ENCODE results near the gene TRIM17.

TRIM17 gene

GRCh38 chr1:228369608-228370438, 46.8 kb downstream of the TRIM17 start:
- DNase-seq: no peak

DNA sequence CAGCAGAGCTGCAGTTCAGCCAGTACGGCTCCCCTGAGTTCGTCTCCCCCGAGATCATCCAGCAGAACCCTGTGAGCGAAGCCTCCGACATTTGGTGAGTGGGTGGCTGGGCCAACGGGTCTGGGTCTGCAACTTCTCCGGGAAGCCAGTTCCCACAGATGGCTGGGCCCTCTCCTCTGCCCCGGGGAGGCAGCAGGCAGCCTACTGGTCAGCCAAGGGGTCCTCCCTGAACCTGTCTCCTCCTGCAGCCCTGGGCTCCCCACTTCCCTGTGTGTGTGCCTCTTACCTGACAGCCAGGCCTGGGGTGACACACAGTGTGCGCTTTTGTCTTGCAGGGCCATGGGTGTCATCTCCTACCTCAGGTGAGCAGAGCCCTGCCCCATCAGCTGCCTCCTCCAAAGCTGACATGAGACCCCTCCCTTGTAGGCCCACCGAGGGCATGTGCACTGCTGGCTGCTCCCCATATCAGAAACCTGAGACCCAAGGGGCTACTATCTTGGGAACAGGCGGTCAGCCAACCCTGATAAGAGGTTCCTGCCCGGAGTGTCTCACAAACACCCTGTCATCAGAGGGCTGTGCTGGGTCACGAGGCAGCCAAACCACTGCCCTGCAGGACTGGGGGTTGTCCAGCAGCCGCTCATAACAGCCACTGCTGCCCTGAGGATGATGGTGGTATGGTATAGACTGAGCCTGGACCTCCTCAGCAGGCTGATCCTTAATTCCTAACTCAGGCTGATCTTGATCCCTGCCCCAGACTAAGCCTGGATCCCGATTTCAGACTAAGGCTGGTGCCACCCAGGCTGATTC, 47.7 kb downstream of the TRIM17 start:
- no peak for DNase-seq

DNA sequence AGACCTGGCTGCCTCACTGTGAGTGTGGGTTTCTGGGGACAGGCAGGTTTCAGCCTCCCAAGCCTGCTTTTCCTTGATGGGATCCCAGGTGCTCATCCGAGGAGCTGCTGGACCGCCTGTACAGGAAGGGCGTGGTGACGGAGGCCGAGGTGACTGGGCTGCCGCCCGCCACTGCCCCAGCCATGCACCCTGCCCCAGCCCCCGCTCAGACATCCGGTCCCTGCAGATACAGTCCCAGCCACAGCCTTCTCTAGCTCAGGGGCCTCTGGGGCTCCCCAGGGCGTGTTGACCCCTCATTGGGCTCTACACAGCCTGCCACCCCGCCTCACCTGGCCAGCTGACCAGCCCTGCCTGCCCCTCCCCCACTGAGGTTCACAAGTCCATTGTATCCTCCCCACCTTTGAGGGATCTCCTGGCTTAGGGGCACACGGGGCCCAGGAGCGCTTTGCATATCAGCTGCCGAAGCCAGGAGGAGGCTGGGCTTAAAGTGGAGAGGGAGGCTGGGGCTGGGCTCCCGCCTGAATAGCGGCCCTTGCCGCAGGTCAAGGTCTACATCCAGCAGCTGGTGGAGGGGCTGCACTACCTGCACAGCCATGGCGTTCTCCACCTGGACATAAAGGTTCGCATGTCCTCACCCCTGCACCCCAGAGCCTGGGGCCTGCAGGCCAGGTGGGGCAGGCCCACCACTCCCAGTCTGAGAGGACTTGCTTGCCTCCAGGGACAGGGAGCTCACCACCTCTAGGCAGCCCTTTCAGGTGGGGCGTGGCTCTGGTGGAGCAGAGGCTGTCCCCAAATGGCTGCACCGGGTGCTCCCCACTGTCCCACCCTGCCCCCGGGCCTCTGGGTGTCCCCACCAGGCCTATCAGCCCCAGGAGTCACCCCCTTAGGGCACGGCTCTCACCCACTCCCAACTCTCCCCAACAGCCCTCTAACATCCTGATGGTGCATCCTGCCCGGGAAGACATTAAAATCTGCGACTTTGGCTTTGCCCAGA, 48.6 kb downstream of the TRIM17 start:
- DNase-seq: no peak

DNA sequence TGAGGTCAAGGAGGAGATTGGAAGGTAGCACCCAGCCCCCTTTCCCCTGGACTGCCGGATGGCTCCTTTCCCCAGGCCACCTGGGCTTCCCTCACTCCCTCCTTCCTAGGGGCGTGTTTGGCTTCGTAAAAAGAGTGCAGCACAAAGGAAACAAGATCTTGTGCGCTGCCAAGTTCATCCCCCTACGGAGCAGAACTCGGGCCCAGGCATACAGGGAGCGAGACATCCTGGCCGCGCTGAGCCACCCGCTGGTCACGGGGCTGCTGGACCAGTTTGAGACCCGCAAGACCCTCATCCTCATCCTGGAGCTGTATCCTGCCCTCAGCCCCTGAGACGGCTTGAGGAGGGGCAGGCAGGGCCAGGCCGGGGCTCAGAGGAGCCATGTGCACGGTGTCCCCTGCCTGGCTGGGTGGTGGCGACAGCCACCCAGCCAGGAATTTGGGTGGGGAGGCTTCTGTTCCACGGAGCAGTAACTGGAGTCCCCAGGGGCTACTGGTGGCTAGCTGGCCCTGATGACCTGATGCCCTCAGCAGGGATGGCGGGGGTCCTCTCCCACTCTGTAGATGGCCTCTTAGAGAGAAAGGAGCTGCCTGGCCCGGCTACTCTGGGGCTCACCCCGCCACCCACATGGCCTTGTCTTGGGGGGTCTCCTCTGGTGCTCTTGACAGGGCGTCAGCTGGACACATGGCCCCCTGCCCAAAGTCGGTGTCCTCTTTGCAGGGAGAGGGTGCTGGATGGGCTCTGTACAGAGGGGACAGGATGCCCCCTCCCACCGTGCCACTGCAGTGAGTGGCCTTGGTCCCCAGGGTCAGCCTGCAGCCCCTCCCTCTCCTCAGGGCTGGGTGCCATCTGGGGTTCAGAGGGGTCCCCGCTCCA, 49.6 kb downstream of the TRIM17 start:
- DNase-seq: no peak

DNA sequence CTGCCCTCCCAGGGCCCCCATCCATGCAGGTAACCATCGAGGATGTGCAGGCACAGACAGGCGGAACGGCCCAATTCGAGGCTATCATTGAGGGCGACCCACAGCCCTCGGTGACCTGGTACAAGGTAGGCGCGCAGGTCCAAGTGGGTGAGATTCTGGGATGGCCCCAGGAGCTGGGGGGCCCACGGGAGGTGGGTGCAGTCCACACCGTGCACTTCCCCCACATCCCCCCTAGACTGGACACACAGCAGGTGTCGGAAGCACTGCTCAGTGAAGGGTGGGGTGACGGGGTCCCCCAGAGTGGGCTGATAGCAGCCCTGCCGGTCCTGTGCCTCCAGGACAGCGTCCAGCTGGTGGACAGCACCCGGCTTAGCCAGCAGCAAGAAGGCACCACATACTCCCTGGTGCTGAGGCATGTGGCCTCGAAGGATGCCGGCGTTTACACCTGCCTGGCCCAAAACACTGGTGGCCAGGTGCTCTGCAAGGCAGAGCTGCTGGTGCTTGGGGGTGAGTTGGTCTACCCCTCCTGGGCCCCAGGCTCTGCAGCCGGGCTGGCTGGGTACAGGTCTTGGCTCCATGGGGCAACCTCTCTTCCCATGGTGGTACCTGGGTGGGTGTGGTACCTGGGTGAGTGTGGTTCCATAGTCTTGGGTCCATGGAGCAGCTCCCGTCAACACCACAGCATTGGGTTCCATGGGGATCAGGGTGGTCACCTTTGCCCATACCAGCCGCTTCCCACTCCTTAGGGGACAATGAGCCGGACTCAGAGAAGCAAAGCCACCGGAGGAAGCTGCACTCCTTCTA, 50.4 kb downstream of the TRIM17 start:
- DNase-seq: no peak

DNA sequence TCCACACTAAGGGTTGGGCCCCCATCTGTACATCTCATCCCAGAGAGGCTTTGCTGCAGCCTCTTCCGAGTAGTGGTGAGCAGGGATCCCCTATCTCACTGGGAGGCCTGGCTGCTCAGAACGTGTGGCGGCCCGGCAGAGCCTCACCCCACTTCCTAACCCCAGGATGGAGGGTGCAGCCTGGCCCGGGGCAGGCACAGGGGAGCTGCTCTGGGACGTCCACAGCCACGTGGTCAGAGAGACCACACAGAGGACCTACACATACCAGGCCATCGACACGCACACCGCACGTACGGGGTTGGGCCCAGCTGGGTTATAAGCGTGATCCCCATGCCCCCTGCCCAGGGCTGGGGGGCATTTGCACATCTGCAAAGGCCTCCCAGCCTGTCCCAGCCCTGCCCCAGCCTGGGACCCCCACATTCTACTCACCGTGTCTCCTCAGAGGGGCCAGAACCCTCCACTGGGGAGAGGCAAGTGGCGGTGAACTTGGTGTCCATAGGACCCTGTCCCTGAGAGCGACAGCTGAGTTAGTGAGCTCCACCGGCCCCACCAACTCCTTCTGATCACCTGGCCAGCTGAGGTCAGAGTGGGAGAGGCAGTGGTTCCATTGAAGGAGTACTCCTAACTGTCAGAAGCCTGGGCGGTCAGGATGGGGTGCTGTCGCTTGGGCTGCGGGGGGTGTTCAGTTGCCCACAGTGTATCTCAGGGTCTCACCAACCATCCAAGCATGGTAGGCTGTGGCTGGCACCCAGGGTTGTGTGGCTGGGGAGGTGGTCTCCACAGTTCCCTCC, 51.2 kb downstream of the TRIM17 start:
- DNase-seq: no peak

- DNase-seq: no peak
Observed at GRCh38 chr1:228364706-228365213, 51.9 kb downstream of the TRIM17 start.

GRCh38 chr1:228364068-228364705, 52.5 kb downstream of the TRIM17 start:
- no peak for DNase-seq

DNA sequence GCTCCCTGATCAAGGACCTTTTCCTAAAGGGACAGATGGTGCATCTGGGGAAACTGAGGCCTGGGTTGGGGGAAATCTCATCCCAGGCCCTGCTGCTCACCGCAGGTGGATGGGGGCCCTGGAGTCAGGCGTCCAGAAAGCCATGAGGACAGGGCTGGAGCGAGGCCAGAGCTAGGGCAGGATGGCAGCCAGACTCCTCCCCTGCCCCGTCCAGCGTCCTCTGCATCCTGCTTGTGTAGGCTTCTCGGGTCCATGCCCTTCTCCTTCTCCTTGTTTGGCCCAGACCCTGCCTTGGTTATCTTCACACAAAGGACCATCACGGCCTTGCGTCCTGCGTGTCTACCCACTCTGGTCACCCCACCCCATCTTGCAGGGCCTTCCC, 53.0 kb downstream of the TRIM17 start:
- no peak for DNase-seq

DNA sequence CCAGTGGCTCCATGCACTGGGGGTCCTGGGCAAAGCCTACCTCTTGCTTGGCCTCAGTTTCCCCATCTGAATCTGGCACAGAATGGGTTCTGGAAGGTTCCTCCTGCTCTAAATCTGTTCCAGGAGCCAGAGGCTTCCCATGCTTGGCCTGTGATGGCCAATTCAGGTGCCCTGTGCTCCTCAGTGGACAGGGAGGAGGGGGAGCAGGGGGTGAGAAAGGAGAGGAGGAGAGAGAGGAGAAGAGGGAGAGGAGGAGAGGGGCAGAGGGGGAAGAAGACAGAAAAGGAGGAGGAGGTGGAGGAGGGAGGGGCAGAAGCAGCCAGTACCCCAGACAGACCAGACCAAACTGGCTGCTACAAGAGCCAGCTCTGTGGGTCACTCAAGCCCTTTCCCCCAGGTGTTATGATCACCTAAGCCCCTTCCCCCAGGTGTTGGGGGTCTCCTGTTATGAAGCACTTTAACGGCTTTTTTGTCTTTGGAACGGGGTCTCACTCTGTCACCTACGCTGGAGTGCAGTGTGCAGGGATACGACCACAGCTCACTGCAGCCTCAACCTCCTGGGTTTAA, 53.7 kb downstream of the TRIM17 start:
- DNase-seq: no peak

GRCh38 chr1:228362141-228362883, 54.3 kb downstream of the TRIM17 start:
- DNase-seq: no peak

DNA sequence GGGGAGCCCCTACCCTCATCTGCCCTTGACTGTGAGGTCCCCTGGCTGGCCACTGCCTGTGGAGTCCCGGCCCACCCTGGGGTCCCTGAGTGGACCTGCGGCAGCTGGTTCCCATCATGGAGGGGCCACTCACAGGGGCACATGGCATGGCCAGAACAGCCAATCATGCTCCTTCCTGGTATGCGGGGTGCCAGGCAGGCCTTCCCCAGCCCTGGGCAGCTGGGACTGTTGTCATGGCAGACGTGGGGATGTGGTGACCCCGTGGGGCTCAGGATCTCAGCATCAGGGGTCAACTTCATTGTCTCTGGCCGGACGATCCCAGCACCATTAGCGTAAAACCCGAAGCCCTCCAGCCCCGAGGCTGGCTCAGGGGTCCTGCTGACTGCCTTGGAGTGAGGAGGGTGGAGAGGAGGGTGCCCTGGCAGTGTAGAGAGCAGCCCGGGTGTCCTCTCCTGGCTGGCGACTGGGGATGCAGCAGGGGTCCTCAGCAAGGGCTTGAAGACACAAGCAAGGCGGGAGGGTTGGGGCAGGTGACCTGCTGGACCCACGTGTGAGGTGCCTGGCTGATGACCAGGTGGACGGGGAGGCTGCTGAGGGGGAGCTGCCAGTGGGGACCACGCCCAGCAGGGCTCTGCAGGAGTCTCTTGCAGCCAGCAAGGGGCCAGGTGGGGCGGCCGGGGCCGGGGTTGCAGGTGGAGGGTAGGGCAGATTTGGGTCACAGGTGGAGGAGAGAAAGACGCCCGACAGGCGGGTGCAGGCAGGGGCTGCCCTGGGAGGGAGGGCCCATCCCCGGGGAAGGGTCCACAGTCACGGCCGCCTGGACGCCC, 55.1 kb downstream of the TRIM17 start:
- no peak for DNase-seq

GRCh38 chr1:228360533-228361313, 55.9 kb downstream of the TRIM17 start:
- DNase-seq: no peak

GRCh38 chr1:228359613-228360532, 56.8 kb downstream of the TRIM17 start:
- DNase-seq: no peak
